HL-60/S4 treated with retinoic acid at 250 ng/mL for 4 days and 3 days (cell line): Measurements from ENCODE around the gene ALOXE3.
"Not testable (repeated sequence)": the region's sequence is repeated elsewhere in the genome, so short reads cannot be mapped to it uniquely, and the experiment has no call there.

Source experiments
- in situ Hi-C: fragments of 300-500 bp; cut with MboI; formaldehyde crosslinking; loops from 2 replicates; pipeline ENCODE4 v1.7.0; 2022; ENCODE audit warnings: low sequenced_read_pairs

Gene ALOXE3

GRCh38 chr17:8100763-8101162 lies 17.6 kb downstream of the ALOXE3 start:
- in situ Hi-C loops, result no loop called here

GRCh38 chr17:8100111-8100510 lies 18.2 kb downstream of the ALOXE3 start:
- in situ Hi-C loops, result no loop called here

- in situ Hi-C loops, result no loop called here
Observed at GRCh38 chr17:8096541-8096940, 21.8 kb downstream of the ALOXE3 start.

- in situ Hi-C loops, result no loop called here
Observed at GRCh38 chr17:8095361-8095760, 23.0 kb downstream of the ALOXE3 start.

- in situ Hi-C loops, result no loop called here
Observed at GRCh38 chr17:8091033-8091687, 27.2 kb downstream of the ALOXE3 start.

GRCh38 chr17:8089728-8090127 lies 28.6 kb downstream of the ALOXE3 start:
- in situ Hi-C loops, result no loop called here

GRCh38 chr17:8087952-8088230 lies 30.4 kb downstream of the ALOXE3 start:
- in situ Hi-C loops, result no loop called here

- in situ Hi-C loops, result no loop called here
Observed at GRCh38 chr17:8087075-8087951, 31.0 kb downstream of the ALOXE3 start, which contains the start of gene ALOX12B. Gene ALOX12B (minus strand): TSS chr17:8087716. CDS start chr17:8087442, 274 bp downstream.

- in situ Hi-C loops, result no loop called here
Observed at GRCh38 chr17:8084250-8084649, 34.1 kb downstream of the ALOXE3 start.

- in situ Hi-C loops, result no loop called here
Observed at GRCh38 chr17:8082292-8082691, 36.0 kb downstream of the ALOXE3 start.

GRCh38 chr17:8081876-8082275 lies 36.4 kb downstream of the ALOXE3 start:
- in situ Hi-C loops, result no loop called here

- in situ Hi-C loops, result no loop called here
Observed at GRCh38 chr17:8080799-8081219, 37.5 kb downstream of the ALOXE3 start.

- in situ Hi-C loops, result no loop called here
Observed at GRCh38 chr17:8080208-8080798, 38.0 kb downstream of the ALOXE3 start.

- in situ Hi-C loops, result no loop called here
Observed at GRCh38 chr17:8079291-8080207, 38.8 kb downstream of the ALOXE3 start.

GRCh38 chr17:8077939-8078338 lies 40.4 kb downstream of the ALOXE3 start:
- in situ Hi-C loops, result not testable (repeated sequence)

- in situ Hi-C loops, result no loop called here
Observed at GRCh38 chr17:8076502-8077266, 41.6 kb downstream of the ALOXE3 start.

- in situ Hi-C loops, result no loop called here
Observed at GRCh38 chr17:8075574-8076342, 42.6 kb downstream of the ALOXE3 start.

GRCh38 chr17:8075081-8075480 lies 43.2 kb downstream of the ALOXE3 start:
- in situ Hi-C loops, result no loop called here

- in situ Hi-C loops, result loop anchor here (25.0 kb wide), 1 partner anchor 688 kb away; the partner anchor contains the start of gene SPDYE4
Observed at GRCh38 chr17:8074554-8074953, 43.8 kb downstream of the ALOXE3 start.
